AG10803 (cell line): ENCODE data around the gene ADCY9.

Experiments used
- DNase-seq: peaks from one replicate; pipeline ENCODE4 v3.0.0; 2010; ENCODE audit warnings: low read depth
- H3K4me3 ChIP-seq: 2 replicates; pipeline ENCODE4 v1.5.1; 2011; ENCODE audit warnings: mild to moderate bottlenecking, low read length, control low read depth
- TF ChIP-seq, protein P1 (sequence below): conservative IDR thresholded peaks from 2 replicates; pipeline ENCODE4 v1.5.1; 2011; ENCODE audit warnings: mild to moderate bottlenecking, low read length, control low read depth, inconsistent platforms

Gene ADCY9

DNA sequence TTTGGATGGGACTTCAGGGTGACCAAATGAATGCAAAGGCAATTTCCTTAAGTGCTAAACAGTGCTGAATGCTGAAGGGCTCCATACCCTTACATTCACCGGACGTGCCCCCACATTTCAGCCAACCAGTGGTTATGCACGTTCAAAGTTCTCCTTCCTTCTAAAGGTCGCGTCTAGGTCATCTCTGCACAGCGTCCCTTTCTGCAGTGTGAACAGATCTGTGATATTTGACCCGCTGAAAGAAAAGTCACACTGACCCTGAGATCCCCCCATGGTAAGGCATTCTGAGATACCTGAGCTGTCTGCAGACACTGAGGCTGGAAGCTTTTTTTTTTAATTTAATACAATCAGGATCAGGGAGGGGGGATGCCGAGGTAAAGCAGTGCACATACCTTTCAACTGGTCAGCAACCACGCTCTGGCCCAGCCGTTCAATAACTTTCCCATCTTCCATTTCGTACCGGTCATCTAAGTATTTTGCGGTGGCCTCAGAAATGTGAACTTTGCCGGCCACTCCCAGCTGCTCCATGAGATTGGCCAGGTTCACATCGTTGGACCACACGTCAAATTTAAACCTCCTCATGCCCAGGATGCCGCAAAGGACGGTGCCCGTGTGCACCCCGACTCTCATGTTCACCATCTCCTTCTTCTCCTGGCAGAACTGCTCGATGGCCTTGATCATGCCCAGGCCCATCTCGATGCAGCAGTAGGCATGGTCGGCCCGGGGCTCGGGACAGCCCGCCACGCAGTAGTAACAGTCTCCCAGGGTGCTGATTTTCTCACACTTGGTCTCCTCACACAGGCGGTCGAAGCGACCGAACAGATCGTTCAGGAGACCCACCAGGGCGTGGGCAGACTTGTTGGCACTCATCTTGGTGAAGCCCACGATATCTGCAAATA, 2.6 kb downstream of the ADCY9 start:
- DNase-seq, result no peak
- H3K4me3 ChIP-seq, result peak overlapping the region; percentile 77
- TF ChIP-seq, protein P1, sequence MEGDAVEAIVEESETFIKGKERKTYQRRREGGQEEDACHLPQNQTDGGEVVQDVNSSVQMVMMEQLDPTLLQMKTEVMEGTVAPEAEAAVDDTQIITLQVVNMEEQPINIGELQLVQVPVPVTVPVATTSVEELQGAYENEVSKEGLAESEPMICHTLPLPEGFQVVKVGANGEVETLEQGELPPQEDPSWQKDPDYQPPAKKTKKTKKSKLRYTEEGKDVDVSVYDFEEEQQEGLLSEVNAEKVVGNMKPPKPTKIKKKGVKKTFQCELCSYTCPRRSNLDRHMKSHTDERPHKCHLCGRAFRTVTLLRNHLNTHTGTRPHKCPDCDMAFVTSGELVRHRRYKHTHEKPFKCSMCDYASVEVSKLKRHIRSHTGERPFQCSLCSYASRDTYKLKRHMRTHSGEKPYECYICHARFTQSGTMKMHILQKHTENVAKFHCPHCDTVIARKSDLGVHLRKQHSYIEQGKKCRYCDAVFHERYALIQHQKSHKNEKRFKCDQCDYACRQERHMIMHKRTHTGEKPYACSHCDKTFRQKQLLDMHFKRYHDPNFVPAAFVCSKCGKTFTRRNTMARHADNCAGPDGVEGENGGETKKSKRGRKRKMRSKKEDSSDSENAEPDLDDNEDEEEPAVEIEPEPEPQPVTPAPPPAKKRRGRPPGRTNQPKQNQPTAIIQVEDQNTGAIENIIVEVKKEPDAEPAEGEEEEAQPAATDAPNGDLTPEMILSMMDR, result no peak

DNA sequence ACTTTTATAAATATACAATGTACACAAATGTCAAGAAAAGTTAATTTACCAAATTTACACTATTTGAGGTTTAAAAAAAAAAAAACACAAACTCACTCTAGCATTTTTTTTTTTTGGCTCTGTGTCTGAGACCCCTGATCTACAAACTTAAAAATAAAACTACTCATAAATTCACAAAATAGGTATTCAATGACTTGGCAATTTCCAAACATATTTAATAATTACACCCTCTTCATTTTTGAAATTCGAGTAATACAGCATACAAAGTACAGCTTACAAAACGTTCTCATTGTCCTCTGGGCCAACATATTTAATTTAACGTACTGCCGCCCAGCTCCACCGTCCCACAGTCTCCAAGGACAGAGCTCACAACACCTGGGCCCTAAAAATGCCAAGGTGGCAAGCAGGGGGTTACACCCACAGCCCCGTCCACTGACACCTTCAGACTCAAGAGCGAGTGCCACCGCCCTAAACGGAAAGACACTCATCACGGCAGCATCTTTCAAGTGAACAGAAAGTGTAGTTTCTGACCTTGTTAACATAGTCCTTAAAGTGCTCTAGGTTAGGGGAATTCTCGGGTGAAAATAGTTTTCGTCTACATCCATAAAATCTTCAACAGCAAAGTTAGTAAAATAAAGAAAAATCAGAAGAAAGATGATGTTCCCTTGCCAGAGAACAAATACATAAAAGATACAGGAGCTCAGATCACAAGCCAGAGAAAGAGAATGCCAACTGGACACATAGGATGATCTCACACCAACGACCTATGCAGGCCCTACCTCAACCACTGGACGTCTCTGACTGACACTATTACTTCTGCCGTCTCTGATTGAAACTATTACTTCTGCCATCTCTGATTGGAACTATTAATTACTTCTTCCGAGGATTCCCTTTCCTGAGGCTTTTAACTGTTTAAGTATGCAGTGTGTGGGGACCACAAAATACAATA, 4.2 kb downstream of the ADCY9 start:
- TF ChIP-seq, protein P1, result no peak
- peak overlapping the region; percentile 77 for H3K4me3 ChIP-seq
- peak; percentile 44 for DNase-seq

DNA sequence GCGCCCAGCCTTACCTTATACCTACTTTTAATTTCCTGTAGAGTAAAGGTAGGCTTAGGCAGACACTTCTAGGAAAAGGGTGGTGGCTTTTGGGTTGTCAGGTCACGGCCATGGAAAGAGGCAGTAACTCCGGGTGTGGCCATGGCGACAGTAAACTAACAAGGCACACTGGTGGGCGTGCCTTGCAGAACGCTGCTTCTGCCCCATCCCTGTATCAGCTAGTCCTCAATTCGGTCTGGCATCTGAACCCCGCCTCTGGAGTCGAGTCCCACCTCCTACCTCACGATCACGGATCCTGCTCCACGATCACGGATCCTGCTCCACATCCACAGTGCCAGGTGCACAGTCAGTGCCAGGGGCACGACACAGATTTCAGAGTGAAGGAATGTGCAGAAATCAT, 5.6 kb downstream of the ADCY9 start:
- TF ChIP-seq, protein P1, result no peak
- peak overlapping the region; percentile 77 for H3K4me3 ChIP-seq
- DNase-seq, result no peak

DNA sequence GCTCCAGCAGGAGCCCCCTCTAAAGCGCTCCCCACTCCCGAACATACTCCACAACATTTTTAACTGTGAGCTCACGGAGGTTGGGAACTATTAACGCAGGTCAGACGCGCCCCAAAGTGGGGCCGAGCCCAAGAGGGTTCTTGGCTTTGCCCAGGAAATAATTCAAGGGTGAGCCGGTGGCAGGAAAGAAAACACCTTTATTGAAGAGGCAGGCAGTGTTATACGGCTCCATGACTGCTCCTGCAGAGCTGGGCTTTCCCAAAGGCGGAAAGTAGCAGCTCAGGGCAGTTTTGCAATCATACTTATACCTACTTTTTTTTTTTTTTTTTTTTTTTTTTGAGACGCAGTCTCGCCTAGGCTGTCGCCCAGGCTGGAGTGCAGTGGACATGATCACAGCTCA, 6.2 kb downstream of the ADCY9 start:
- no peak overlapping the region for H3K4me3 ChIP-seq
- DNase-seq, result no peak
- TF ChIP-seq, protein P1, result no peak

DNA sequence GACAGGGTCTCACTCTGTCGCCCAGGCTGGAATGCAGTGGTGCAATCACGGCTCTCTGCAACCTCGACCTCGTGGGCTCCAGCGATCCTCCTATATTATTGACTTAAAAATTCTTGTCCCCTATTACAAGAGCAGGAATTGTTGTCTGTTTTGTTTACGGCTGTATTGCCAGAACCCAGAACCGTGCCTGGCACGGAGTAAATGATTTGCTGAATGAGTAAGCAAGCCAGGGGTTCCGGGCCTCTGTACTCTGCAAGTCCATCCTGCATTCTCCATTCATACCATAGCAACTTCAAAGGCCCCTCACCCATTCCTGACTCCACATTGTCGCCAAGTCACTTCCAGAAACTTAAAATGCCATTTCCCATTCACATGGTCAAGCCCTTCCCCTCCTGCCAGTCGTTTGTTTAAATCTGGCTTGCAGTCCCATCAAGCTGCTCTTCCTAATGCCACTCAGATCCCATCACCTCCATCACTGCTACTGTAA, 6.9 kb downstream of the ADCY9 start:
- TF ChIP-seq, protein P1, result no peak
- no peak overlapping the region for H3K4me3 ChIP-seq
- DNase-seq, result no peak

DNA sequence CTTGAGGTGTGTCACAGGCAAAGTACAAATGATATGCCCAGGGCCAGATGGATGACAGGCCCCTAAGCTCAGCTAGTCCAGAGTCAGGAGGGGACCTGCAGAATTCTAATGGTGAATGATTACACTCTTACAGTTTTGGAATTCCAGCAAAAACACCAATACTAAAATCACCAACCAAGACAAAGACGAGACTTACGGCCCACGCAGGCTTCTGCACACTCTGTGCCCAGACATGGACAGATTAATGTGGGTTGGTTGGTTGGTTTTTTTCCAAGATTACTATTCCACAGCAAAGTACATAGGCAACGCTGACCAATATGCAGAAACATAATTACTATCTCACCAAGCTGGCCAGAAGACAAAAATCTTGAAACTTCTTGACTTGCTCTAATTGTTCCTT, 9.7 kb downstream of the ADCY9 start:
- DNase-seq, result no peak
- no peak overlapping the region for H3K4me3 ChIP-seq
- TF ChIP-seq, protein P1, result no peak
